ENCODE results near the gene BCL3.

Gene BCL3

GRCh38 chr19:44741841-44742329 lies 6.6 kb upstream of the BCL3 start:
- DNase-seq (ENCODE audit: low read depth in 2 of 2): no peak

GRCh38 chr19:44742330-44743061 lies 6.0 kb upstream of the BCL3 start:
- no peak for DNase-seq (ENCODE audit: low read depth in 2 of 2)

GRCh38 chr19:44744871-44745332 lies 3.6 kb upstream of the BCL3 start:
- DNase-seq (ENCODE audit: low read depth in 2 of 2): no peak

- no peak for DNase-seq (ENCODE audit: low read depth in 2 of 2)
These were observed 3.1 kb upstream of the BCL3 start for GRCh38 chr19:44745341-44745831.

GRCh38 chr19:44745887-44746600 lies 2.5 kb upstream of the BCL3 start:
- no peak for DNase-seq (ENCODE audit: low read depth in 2 of 2)

- no peak for DNase-seq (ENCODE audit: low read depth in 2 of 2)
These were observed 1.9 kb upstream of the BCL3 start for GRCh38 chr19:44746616-44746945.

- DNase-seq (ENCODE audit: low read depth in 2 of 2): peak; percentile 91 to 95
These were observed 1.4 kb upstream of the BCL3 start for GRCh38 chr19:44746946-44747738.

- peak; percentile 14 to 33 for DNase-seq (ENCODE audit: low read depth in 2 of 2)
These were observed 626 bp upstream of the BCL3 start for GRCh38 chr19:44747739-44748425.

- no peak for DNase-seq (ENCODE audit: low read depth in 2 of 2)
These were observed 784 bp downstream of the BCL3 start for GRCh38 chr19:44749292-44749691.

GRCh38 chr19:44749994-44750393 lies 1.5 kb downstream of the BCL3 start:
- DNase-seq (ENCODE audit: low read depth in 2 of 2): no peak

- DNase-seq (ENCODE audit: low read depth in 2 of 2): no peak
These were observed 3.8 kb downstream of the BCL3 start for GRCh38 chr19:44752123-44752815.

GRCh38 chr19:44752816-44753625 lies 4.5 kb downstream of the BCL3 start:
- DNase-seq (ENCODE audit: low read depth in 2 of 2): peak; percentile 80 to 90

GRCh38 chr19:44753626-44753931 lies 5.1 kb downstream of the BCL3 start:
- DNase-seq (ENCODE audit: low read depth in 2 of 2): no peak

GRCh38 chr19:44753932-44754749 lies 5.6 kb downstream of the BCL3 start:
- peak; percentile 64 to 77 for DNase-seq (ENCODE audit: low read depth in 2 of 2)

GRCh38 chr19:44754750-44755080 lies 6.2 kb downstream of the BCL3 start:
- no peak for DNase-seq (ENCODE audit: low read depth in 2 of 2)

- DNase-seq (ENCODE audit: low read depth in 2 of 2): no peak
These were observed 6.7 kb downstream of the BCL3 start for GRCh38 chr19:44755219-44755618.

- no peak for DNase-seq (ENCODE audit: low read depth in 2 of 2)
These were observed 7.6 kb downstream of the BCL3 start for GRCh38 chr19:44756089-44756562.

GRCh38 chr19:44757057-44757734 lies 8.7 kb downstream of the BCL3 start:
- no peak for DNase-seq (ENCODE audit: low read depth in 2 of 2)
